ENCODE measurements around the gene ARHGAP23.
A peak's percentile ranks its signal among the peaks of the same experiment; 100 is the strongest.

ARHGAP23 gene

GRCh38 chr17:38441429-38442061 lies 13.3 kb downstream of the ARHGAP23 start:
- no peak for ATAC-seq
- TF ChIP-seq TSHZ2 (CRISPR knock-in tag; IDR thresholded peaks at IDR 0.05) (no peak), ISL1 (CRISPR knock-in tag; IDR thresholded peaks at IDR 0.05) (no peak), ZFP3 (CRISPR knock-in tag; IDR thresholded peaks at IDR 0.05) (no peak), POU6F1 (CRISPR knock-in tag; IDR thresholded peaks at IDR 0.05; ENCODE audit: borderline replicate concordance, low read depth) (no peak), BACH2 (CRISPR knock-in tag; IDR thresholded peaks at IDR 0.05; ENCODE audit: borderline replicate concordance) (no peak)

DNA sequence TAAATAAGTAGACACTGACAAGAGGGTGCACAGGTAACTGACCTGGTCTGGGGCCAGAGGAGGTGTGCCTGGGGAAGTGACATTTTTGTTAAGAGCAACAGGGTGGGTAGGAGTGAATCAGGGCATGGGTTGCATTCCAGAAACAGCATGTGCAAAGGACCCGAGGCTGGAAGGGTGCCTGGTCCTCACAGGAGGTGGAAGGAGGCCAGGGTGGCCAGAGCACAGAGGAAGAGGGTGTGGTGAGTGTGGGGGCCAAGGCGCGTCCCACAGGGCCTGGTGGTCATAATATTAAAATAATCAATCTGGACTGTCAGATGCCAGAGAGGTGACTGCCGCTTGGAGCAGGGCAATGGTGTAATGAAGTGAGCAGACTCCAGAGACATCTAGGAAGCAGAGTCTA lies 14.3 kb downstream of the ARHGAP23 start:
- no peak for TF ChIP-seq TOX (CRISPR knock-in tag; IDR thresholded peaks at IDR 0.05; ENCODE audit: borderline replicate concordance)
- no peak for TF ChIP-seq ZNF70 (CRISPR knock-in tag; IDR thresholded peaks at IDR 0.05)
- TF ChIP-seq, protein P1, sequence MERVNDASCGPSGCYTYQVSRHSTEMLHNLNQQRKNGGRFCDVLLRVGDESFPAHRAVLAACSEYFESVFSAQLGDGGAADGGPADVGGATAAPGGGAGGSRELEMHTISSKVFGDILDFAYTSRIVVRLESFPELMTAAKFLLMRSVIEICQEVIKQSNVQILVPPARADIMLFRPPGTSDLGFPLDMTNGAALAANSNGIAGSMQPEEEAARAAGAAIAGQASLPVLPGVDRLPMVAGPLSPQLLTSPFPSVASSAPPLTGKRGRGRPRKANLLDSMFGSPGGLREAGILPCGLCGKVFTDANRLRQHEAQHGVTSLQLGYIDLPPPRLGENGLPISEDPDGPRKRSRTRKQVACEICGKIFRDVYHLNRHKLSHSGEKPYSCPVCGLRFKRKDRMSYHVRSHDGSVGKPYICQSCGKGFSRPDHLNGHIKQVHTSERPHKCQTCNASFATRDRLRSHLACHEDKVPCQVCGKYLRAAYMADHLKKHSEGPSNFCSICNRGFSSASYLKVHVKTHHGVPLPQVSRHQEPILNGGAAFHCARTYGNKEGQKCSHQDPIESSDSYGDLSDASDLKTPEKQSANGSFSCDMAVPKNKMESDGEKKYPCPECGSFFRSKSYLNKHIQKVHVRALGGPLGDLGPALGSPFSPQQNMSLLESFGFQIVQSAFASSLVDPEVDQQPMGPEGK (CRISPR knock-in tag; IDR thresholded peaks at IDR 0.05; ENCODE audit: borderline replicate concordance): no peak
- TF ChIP-seq ISL1 (CRISPR knock-in tag; IDR thresholded peaks at IDR 0.05): no peak
- no peak for ATAC-seq

DNA sequence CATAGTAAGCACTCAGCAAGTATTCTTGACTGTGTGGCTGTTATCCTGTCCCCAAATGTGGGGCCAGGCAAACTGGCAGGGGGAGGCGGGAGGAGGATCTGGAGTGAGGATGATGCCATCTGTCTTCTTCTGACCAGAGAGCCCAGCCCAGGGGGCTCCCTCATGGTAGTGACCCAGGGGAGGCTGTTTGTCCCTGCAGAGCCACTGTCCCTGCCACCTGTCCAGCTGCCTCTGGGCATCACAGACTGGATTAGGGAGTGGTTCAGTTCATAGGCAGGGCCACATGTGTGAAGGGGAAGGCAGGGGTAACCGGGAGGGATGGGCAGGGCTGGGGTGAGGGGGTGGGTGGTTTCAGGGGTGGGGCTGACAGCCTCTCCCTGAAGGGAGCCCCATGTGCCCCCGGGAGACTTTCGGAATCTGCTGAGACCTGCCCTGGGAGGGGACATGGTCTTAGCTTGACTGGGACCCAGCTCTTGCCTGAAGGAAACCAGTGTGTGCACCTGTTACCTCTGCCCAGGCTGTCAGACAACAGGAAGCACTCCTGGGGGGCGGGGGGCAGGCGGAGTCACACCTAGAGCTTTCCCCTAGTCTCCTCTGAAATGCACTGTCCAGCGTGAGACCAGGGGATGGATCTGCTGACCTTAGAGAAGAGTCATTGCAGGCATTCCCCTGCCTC lies 15.2 kb downstream of the ARHGAP23 start:
- ATAC-seq: peak; percentile 3; the same call in 1 of the 3 replicates

More for the DNA sequence above, 15.2 kb downstream of the ARHGAP23 start:
- TF ChIP-seq PPARA (CRISPR knock-in tag; IDR thresholded peaks at IDR 0.05; ENCODE audit: borderline replicate concordance) (no peak), ZNF565 (CRISPR knock-in tag; conservative IDR thresholded peaks at IDR 0.05; ENCODE audit: low read depth) (no peak), CSDC2 (CRISPR knock-in tag; IDR thresholded peaks at IDR 0.05) (no peak), GLIS3 (CRISPR knock-in tag; IDR thresholded peaks at IDR 0.05) (no peak), ESRRG (CRISPR knock-in tag; IDR thresholded peaks at IDR 0.05) (no peak), ZFP3 (CRISPR knock-in tag; IDR thresholded peaks at IDR 0.05) (no peak), ZNF70 (CRISPR knock-in tag; IDR thresholded peaks at IDR 0.05) (no peak), ZFP30 (CRISPR knock-in tag; IDR thresholded peaks at IDR 0.05) (no peak), OSR1 (CRISPR knock-in tag; IDR thresholded peaks at IDR 0.05) (no peak), RARB (CRISPR knock-in tag; IDR thresholded peaks at IDR 0.05) (no peak), TOX (CRISPR knock-in tag; IDR thresholded peaks at IDR 0.05; ENCODE audit: borderline replicate concordance) (no peak), TSHZ2 (CRISPR knock-in tag; IDR thresholded peaks at IDR 0.05) (no peak)
- TF ChIP-seq, protein P2, sequence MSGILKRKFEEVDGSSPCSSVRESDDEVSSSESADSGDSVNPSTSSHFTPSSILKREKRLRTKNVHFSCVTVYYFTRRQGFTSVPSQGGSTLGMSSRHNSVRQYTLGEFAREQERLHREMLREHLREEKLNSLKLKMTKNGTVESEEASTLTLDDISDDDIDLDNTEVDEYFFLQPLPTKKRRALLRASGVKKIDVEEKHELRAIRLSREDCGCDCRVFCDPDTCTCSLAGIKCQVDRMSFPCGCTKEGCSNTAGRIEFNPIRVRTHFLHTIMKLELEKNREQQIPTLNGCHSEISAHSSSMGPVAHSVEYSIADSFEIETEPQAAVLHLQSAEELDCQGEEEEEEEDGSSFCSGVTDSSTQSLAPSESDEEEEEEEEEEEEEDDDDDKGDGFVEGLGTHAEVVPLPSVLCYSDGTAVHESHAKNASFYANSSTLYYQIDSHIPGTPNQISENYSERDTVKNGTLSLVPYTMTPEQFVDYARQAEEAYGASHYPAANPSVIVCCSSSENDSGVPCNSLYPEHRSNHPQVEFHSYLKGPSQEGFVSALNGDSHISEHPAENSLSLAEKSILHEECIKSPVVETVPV (CRISPR knock-in tag; IDR thresholded peaks at IDR 0.05): no peak

All from SK-N-SH treated with all-trans-retinoic acid at 6 μM for 48 hours (cell line).